WTC11 (cell line): ENCODE data around the gene PDE4A. TPM values are rescaled to one million over a fixed set of nuclear protein-coding genes. Genes with fewer than 3 reads are reported as not detected.
A peak's percentile ranks its signal among the peaks of the same experiment; 100 is the strongest.

ENCODE experiments used
- ATAC-seq: fragments of 200-7000 bp; cut with Tn5 transposase; 2 replicates; pipeline ENCODE4 v1.10.0; 2021; ENCODE audit warnings: mild to moderate bottlenecking, moderate library complexity
- CTCF ChIA-PET: fragments of 300-600 bp; sonication (Branson Sonifier 250); formaldehyde crosslinking; loops from one replicate; lab custom pipeline; 2021; ENCODE audit warnings: antibody characterized with exemption; lab: Charles Lee
- POLR2A ChIA-PET: fragments of 350-600 bp; sonication (Branson Sonifier 250); formaldehyde crosslinking; loops from one replicate; lab custom pipeline; 2021; ENCODE audit warnings: antibody characterized with exemption; lab: Charles Lee
- DNase-seq: peaks from one replicate; pipeline ENCODE4 v3.0.0; 2021; ENCODE audit warnings: low spot score
- H3K27ac Mint-ChIP-seq: 2 replicates; pipeline ENCODE4 v1.8.0; 2021; ENCODE audit warnings: mixed read lengths
- H3K27me3 Mint-ChIP-seq: 2 replicates; pipeline ENCODE4 v1.8.0; 2021; ENCODE audit warnings: low read depth, mild to moderate bottlenecking, moderate library complexity, mixed read lengths
- H3K36me3 Mint-ChIP-seq: 2 replicates; pipeline ENCODE4 v1.8.0; 2021; ENCODE audit warnings: mixed read lengths
- H3K4me1 Mint-ChIP-seq: 2 replicates; pipeline ENCODE4 v1.8.0; 2022; ENCODE audit warnings: mixed read lengths
- H3K4me3 Mint-ChIP-seq: 2 replicates; pipeline ENCODE4 v1.8.0; 2021; ENCODE audit warnings: mild to moderate bottlenecking, moderate library complexity, mixed read lengths
- H3K9me3 Mint-ChIP-seq: 2 replicates; pipeline ENCODE4 v1.8.0; 2021; ENCODE audit warnings: mixed read lengths
- CREB1 ChIP-seq: sonication (generic); formaldehyde crosslinking; IDR thresholded peaks from 2 replicates; pipeline ENCODE4 v1.8.0; 2023; ENCODE audit warnings: mild to moderate bottlenecking, missing genetic modification reagents
- MYBL2 ChIP-seq: sonication (generic); formaldehyde crosslinking; IDR thresholded peaks from 2 replicates; pipeline ENCODE4 v1.8.1; 2023; ENCODE audit warnings: mild to moderate bottlenecking, moderate library complexity, missing genetic modification reagents
- NR1H2 ChIP-seq: sonication (generic); formaldehyde crosslinking; IDR thresholded peaks from 2 replicates; pipeline ENCODE4 v1.9.0; 2021; ENCODE audit warnings: mild to moderate bottlenecking, moderate library complexity, missing genetic modification reagents
- OVOL2 ChIP-seq: fragments of 250-450 bp; sonication (Bioruptor Pico); IDR thresholded peaks from 2 replicates; pipeline ENCODE4 v1.9.0; 2021; ENCODE audit warnings: mild to moderate bottlenecking, borderline replicate concordance
- PRRX2 ChIP-seq: fragments of 250-450 bp; sonication (Bioruptor Pico); IDR thresholded peaks from 2 replicates; pipeline ENCODE4 v1.8.0; 2021; ENCODE audit warnings: mild to moderate bottlenecking
- RORB ChIP-seq: fragments of 250-450 bp; sonication (Bioruptor Pico); IDR thresholded peaks from 2 replicates; pipeline ENCODE4 v1.9.0; 2021; ENCODE audit warnings: mild to moderate bottlenecking
- SP1 ChIP-seq: sonication (generic); formaldehyde crosslinking; conservative IDR thresholded peaks from 2 replicates; pipeline ENCODE4 v1.8.1; 2022; ENCODE audit warnings: missing genetic modification reagents
- TEAD1 ChIP-seq: sonication (generic); formaldehyde crosslinking; IDR thresholded peaks from 2 replicates; pipeline ENCODE4 v1.8.0; 2022; ENCODE audit warnings: mild to moderate bottlenecking, missing genetic modification reagents
- TEAD4 ChIP-seq: sonication (generic); formaldehyde crosslinking; IDR thresholded peaks from 2 replicates; pipeline ENCODE4 v1.8.0; 2022; ENCODE audit warnings: mild to moderate bottlenecking, missing genetic modification reagents
- ZNF138 ChIP-seq: sonication (generic); formaldehyde crosslinking; conservative IDR thresholded peaks from 2 replicates; pipeline ENCODE4 v1.8.1; 2022; ENCODE audit warnings: mild to moderate bottlenecking, moderate library complexity, missing genetic modification reagents
- ZNF263 ChIP-seq: sonication (generic); formaldehyde crosslinking; IDR thresholded peaks from 2 replicates; pipeline ENCODE4 v1.8.1; 2022; ENCODE audit warnings: low read depth, mild to moderate bottlenecking, moderate library complexity, missing genetic modification reagents
- ZNF416 ChIP-seq: fragments of 250-450 bp; sonication (Bioruptor Pico); IDR thresholded peaks from 2 replicates; pipeline ENCODE4 v1.9.0; 2021; ENCODE audit warnings: mild to moderate bottlenecking, inconsistent platforms
- ZNF671 ChIP-seq: fragments of 250-450 bp; sonication (Bioruptor Pico); IDR thresholded peaks from 2 replicates; pipeline ENCODE4 v1.8.0; 2021; ENCODE audit warnings: mild to moderate bottlenecking
- total RNA-seq: library from RNA; stranded (reverse); gene quantifications from 3 replicates; pipeline ENCODE4 v1.2.3, GENCODE V29; 2021
- TF ChIP-seq, protein P1 (sequence below): sonication (generic); formaldehyde crosslinking; IDR thresholded peaks from 2 replicates; pipeline ENCODE4 v1.8.0; 2023; ENCODE audit warnings: missing genetic modification reagents, mild to moderate bottlenecking, borderline replicate concordance
- TF ChIP-seq, protein P2 (sequence below): sonication (generic); formaldehyde crosslinking; IDR thresholded peaks from 2 replicates; pipeline ENCODE4 v1.8.0; 2022; ENCODE audit warnings: mild to moderate bottlenecking, missing genetic modification reagents
- TF ChIP-seq, protein P3 (sequence below): sonication (generic); formaldehyde crosslinking; IDR thresholded peaks from 2 replicates; pipeline ENCODE4 v1.8.1; 2023; ENCODE audit warnings: mild to moderate bottlenecking, missing genetic modification reagents, moderate library complexity
- TF ChIP-seq, protein P4 (sequence below): fragments of 200-600 bp; IDR thresholded peaks from 2 replicates; pipeline ENCODE4 v1.8.0; 2022; ENCODE audit warnings: antibody characterized with exemption
- TF ChIP-seq, protein P5 (sequence below): sonication (generic); formaldehyde crosslinking; IDR thresholded peaks from 2 replicates; pipeline ENCODE4 v1.8.1; 2023; ENCODE audit warnings: mild to moderate bottlenecking, missing genetic modification reagents, borderline replicate concordance
- TF ChIP-seq, protein P6 (sequence below): sonication (generic); formaldehyde crosslinking; conservative IDR thresholded peaks from 2 replicates; pipeline ENCODE4 v1.8.1; 2022; ENCODE audit warnings: mild to moderate bottlenecking, missing genetic modification reagents
- TF ChIP-seq, protein P7 (sequence below): fragments of 250-450 bp; sonication (Bioruptor Pico); IDR thresholded peaks from 2 replicates; pipeline ENCODE4 v1.9.0; 2021; ENCODE audit warnings: mild to moderate bottlenecking
- TF ChIP-seq, protein P8 (sequence below): sonication (generic); formaldehyde crosslinking; IDR thresholded peaks from 2 replicates; pipeline ENCODE4 v1.8.0; 2023; ENCODE audit warnings: missing genetic modification reagents

PDE4A gene
- total RNA-seq, 1 experiment from 2014 or later, result 5.9 TPM

DNA sequence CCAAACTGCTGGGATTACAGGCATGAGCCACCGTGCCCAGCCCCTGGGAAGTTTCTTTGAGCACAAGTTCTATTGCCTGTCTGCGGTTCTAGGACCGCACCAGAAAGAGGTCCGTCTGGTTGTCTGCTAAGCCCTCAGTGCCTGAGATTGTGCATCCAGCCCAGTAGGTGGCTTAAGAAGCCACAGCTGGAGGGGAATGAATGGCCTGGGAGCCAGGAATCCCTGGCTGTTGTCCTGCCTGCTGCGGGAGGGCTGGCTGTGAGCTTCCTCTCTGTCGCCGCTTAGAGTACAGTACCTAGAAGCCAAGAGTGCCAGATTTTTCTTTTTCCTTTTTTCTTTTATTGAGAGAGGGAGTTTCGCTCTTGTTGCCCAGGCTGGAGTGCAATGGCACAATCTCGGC, 35.8 kb upstream of the PDE4A start (continued):
- TF ChIP-seq, protein P1, sequence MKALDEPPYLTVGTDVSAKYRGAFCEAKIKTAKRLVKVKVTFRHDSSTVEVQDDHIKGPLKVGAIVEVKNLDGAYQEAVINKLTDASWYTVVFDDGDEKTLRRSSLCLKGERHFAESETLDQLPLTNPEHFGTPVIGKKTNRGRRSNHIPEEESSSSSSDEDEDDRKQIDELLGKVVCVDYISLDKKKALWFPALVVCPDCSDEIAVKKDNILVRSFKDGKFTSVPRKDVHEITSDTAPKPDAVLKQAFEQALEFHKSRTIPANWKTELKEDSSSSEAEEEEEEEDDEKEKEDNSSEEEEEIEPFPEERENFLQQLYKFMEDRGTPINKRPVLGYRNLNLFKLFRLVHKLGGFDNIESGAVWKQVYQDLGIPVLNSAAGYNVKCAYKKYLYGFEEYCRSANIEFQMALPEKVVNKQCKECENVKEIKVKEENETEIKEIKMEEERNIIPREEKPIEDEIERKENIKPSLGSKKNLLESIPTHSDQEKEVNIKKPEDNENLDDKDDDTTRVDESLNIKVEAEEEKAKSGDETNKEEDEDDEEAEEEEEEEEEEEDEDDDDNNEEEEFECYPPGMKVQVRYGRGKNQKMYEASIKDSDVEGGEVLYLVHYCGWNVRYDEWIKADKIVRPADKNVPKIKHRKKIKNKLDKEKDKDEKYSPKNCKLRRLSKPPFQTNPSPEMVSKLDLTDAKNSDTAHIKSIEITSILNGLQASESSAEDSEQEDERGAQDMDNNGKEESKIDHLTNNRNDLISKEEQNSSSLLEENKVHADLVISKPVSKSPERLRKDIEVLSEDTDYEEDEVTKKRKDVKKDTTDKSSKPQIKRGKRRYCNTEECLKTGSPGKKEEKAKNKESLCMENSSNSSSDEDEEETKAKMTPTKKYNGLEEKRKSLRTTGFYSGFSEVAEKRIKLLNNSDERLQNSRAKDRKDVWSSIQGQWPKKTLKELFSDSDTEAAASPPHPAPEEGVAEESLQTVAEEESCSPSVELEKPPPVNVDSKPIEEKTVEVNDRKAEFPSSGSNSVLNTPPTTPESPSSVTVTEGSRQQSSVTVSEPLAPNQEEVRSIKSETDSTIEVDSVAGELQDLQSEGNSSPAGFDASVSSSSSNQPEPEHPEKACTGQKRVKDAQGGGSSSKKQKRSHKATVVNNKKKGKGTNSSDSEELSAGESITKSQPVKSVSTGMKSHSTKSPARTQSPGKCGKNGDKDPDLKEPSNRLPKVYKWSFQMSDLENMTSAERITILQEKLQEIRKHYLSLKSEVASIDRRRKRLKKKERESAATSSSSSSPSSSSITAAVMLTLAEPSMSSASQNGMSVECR (CRISPR knock-in tag), result no peak
- TF ChIP-seq OVOL2 (no peak), NR1H2 (CRISPR knock-in tag) (no peak), CREB1 (CRISPR knock-in tag) (no peak), MYBL2 (no peak)
- TF ChIP-seq, protein P2, sequence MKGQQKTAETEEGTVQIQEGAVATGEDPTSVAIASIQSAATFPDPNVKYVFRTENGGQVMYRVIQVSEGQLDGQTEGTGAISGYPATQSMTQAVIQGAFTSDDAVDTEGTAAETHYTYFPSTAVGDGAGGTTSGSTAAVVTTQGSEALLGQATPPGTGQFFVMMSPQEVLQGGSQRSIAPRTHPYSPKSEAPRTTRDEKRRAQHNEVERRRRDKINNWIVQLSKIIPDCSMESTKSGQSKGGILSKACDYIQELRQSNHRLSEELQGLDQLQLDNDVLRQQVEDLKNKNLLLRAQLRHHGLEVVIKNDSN, result no peak
- TF ChIP-seq, all 79 proteins: peak for 0

DNA sequence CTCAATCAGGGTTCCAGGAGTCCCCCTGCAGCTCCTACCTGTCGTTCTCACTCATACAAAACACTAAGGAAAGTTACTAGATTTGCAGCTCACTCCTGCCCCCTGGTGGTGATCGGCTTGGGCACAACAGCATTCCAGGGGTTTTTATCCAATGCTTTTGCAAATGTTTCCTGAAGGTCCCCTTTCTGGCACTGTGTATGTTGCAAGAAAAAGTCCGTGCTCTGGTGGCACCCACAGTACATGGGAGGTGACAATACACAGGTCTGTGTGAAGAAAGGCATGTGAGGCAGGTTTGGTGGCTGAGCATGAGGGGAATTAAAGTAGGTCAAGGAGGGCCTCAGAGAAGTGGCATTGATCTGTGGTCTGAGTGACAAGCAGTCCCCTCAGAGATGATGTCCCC, 31.4 kb upstream of the PDE4A start:
- DNase-seq, result peak; percentile 96
- H3K4me3 Mint-ChIP-seq, result no peak overlapping the region
- POLR2A ChIA-PET, result interaction anchor here (0.7 to 1.2 kb wide), 4 partner anchors 9 to 120 kb away, joined by 3 to 7 read pairs (median 4); partner anchors contain the start of genes ICAM1, RAVER1 and TYK2
- CTCF ChIA-PET, result interaction anchor here (0.6 to 7.0 kb wide), 55 partner anchors 8 to 283 kb away, joined by 3 to 163 read pairs (median 4); partner anchors contain the start of genes CDC37, FDX2, ICAM1 and ICAM4
- H3K27ac Mint-ChIP-seq, result no peak overlapping the region
- H3K27me3 Mint-ChIP-seq, result peaks cover 3% of the 10 kb centered on the region; the same call in 1 of the 2 replicates
- H3K36me3 Mint-ChIP-seq, result peaks cover 19% of the 10 kb centered on the region
- H3K9me3 Mint-ChIP-seq, result no peaks in the 10 kb centered on the region
- H3K4me1 Mint-ChIP-seq, result peaks cover 5% of the 10 kb centered on the region; the same call in 1 of the 2 replicates
- ATAC-seq, result peak; percentile 73
- TF ChIP-seq, protein P3, sequence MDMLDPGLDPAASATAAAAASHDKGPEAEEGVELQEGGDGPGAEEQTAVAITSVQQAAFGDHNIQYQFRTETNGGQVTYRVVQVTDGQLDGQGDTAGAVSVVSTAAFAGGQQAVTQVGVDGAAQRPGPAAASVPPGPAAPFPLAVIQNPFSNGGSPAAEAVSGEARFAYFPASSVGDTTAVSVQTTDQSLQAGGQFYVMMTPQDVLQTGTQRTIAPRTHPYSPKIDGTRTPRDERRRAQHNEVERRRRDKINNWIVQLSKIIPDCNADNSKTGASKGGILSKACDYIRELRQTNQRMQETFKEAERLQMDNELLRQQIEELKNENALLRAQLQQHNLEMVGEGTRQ, result no peak
- TF ChIP-seq SP1 (no peak), RORB (no peak), TEAD4 (CRISPR knock-in tag) (peak; percentile 81; the same call in 1 of the 2 replicates), ZNF671 (no peak), ZNF138 (CRISPR knock-in tag) (no peak), ZNF416 (no peak), PRRX2 (CRISPR knock-in tag) (no peak), TEAD1 (peak; percentile 78; the same call in 1 of the 2 replicates), ZNF263 (CRISPR knock-in tag) (no peak), NR1H2 (CRISPR knock-in tag) (no peak)
- TF ChIP-seq, protein P4, sequence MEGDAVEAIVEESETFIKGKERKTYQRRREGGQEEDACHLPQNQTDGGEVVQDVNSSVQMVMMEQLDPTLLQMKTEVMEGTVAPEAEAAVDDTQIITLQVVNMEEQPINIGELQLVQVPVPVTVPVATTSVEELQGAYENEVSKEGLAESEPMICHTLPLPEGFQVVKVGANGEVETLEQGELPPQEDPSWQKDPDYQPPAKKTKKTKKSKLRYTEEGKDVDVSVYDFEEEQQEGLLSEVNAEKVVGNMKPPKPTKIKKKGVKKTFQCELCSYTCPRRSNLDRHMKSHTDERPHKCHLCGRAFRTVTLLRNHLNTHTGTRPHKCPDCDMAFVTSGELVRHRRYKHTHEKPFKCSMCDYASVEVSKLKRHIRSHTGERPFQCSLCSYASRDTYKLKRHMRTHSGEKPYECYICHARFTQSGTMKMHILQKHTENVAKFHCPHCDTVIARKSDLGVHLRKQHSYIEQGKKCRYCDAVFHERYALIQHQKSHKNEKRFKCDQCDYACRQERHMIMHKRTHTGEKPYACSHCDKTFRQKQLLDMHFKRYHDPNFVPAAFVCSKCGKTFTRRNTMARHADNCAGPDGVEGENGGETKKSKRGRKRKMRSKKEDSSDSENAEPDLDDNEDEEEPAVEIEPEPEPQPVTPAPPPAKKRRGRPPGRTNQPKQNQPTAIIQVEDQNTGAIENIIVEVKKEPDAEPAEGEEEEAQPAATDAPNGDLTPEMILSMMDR, result peak; percentile 90
- TF ChIP-seq, protein P5, sequence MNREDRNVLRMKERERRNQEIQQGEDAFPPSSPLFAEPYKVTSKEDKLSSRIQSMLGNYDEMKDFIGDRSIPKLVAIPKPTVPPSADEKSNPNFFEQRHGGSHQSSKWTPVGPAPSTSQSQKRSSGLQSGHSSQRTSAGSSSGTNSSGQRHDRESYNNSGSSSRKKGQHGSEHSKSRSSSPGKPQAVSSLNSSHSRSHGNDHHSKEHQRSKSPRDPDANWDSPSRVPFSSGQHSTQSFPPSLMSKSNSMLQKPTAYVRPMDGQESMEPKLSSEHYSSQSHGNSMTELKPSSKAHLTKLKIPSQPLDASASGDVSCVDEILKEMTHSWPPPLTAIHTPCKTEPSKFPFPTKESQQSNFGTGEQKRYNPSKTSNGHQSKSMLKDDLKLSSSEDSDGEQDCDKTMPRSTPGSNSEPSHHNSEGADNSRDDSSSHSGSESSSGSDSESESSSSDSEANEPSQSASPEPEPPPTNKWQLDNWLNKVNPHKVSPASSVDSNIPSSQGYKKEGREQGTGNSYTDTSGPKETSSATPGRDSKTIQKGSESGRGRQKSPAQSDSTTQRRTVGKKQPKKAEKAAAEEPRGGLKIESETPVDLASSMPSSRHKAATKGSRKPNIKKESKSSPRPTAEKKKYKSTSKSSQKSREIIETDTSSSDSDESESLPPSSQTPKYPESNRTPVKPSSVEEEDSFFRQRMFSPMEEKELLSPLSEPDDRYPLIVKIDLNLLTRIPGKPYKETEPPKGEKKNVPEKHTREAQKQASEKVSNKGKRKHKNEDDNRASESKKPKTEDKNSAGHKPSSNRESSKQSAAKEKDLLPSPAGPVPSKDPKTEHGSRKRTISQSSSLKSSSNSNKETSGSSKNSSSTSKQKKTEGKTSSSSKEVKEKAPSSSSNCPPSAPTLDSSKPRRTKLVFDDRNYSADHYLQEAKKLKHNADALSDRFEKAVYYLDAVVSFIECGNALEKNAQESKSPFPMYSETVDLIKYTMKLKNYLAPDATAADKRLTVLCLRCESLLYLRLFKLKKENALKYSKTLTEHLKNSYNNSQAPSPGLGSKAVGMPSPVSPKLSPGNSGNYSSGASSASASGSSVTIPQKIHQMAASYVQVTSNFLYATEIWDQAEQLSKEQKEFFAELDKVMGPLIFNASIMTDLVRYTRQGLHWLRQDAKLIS (CRISPR knock-in tag), result no peak
- TF ChIP-seq, protein P6, sequence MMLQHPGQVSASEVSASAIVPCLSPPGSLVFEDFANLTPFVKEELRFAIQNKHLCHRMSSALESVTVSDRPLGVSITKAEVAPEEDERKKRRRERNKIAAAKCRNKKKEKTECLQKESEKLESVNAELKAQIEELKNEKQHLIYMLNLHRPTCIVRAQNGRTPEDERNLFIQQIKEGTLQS (CRISPR knock-in tag), result no peak
- TF ChIP-seq, protein P7, sequence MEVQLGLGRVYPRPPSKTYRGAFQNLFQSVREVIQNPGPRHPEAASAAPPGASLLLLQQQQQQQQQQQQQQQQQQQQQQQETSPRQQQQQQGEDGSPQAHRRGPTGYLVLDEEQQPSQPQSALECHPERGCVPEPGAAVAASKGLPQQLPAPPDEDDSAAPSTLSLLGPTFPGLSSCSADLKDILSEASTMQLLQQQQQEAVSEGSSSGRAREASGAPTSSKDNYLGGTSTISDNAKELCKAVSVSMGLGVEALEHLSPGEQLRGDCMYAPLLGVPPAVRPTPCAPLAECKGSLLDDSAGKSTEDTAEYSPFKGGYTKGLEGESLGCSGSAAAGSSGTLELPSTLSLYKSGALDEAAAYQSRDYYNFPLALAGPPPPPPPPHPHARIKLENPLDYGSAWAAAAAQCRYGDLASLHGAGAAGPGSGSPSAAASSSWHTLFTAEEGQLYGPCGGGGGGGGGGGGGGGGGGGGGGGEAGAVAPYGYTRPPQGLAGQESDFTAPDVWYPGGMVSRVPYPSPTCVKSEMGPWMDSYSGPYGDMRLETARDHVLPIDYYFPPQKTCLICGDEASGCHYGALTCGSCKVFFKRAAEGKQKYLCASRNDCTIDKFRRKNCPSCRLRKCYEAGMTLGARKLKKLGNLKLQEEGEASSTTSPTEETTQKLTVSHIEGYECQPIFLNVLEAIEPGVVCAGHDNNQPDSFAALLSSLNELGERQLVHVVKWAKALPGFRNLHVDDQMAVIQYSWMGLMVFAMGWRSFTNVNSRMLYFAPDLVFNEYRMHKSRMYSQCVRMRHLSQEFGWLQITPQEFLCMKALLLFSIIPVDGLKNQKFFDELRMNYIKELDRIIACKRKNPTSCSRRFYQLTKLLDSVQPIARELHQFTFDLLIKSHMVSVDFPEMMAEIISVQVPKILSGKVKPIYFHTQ, result no peak
- TF ChIP-seq, protein P8, sequence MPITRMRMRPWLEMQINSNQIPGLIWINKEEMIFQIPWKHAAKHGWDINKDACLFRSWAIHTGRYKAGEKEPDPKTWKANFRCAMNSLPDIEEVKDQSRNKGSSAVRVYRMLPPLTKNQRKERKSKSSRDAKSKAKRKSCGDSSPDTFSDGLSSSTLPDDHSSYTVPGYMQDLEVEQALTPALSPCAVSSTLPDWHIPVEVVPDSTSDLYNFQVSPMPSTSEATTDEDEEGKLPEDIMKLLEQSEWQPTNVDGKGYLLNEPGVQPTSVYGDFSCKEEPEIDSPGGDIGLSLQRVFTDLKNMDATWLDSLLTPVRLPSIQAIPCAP (CRISPR knock-in tag), result no peak
